ENCODE measurements around the gene YPEL2.

DNA sequence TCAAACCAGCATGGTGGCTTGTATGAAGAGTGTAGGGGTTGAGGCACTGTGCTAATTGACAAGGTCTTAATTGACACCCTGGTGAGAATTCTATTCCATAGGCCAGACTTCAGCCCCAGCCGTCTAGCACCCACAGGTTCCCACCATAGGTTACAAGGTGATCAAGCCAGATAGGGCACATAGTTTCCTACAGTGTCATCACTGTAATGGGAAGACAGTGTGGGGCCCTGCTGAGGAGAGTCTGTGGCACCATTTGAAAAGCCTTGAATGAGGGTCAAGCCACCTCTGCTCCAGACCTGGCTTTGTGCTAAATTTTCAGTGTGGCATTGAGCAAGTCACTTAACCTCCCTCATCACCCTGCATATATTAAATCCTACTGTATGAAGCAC lies 36.2 kb downstream of the YPEL2 start:
- TF ChIP-seq, protein P1, sequence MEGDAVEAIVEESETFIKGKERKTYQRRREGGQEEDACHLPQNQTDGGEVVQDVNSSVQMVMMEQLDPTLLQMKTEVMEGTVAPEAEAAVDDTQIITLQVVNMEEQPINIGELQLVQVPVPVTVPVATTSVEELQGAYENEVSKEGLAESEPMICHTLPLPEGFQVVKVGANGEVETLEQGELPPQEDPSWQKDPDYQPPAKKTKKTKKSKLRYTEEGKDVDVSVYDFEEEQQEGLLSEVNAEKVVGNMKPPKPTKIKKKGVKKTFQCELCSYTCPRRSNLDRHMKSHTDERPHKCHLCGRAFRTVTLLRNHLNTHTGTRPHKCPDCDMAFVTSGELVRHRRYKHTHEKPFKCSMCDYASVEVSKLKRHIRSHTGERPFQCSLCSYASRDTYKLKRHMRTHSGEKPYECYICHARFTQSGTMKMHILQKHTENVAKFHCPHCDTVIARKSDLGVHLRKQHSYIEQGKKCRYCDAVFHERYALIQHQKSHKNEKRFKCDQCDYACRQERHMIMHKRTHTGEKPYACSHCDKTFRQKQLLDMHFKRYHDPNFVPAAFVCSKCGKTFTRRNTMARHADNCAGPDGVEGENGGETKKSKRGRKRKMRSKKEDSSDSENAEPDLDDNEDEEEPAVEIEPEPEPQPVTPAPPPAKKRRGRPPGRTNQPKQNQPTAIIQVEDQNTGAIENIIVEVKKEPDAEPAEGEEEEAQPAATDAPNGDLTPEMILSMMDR (IDR thresholded peaks at IDR 0.05), result no peak
- TF ChIP-seq POLR2AphosphoS5 (IDR thresholded peaks at IDR 0.05), result no peak
- no peak for TF ChIP-seq POLR2A (IDR thresholded peaks at IDR 0.05)

Measured in prostate gland (tissue), 2 donors.